Measurements from ENCODE around the gene GPC6. TPM values are rescaled to one million over a fixed set of nuclear protein-coding genes. Genes with fewer than 3 reads are reported as not detected.

The GPC6 gene
- total RNA-seq, 1 donor from 2014 or later = 63.0 TPM

DNA sequence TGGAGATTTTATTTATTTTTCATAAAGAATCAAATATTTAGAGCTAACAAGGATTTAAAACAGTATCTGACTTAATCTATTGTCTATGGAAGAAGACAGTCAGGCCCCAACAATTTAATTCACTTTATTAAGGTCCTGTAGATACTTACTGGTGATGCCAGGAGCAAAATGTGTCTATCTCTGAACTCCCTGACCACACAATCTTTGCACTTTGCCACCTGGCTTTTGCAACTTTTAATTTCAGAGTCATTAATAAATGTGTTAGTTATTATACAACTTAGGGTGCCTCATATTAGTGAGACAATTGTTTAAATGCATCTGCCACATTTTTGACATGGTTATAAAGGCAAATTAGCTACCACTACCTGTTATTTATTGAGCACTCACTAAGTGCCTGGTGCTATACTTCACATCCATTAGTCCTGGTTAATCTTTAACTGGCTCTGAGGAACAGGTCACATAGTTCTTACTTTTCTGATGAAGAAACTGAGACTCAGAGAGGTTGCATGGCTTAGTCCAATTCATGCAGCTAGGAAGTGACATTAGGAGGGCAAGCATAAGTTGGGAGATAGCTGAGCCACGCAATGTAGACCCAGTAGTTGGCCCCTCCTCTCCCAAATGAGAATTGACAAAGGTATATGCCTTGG, 955.0 kb downstream of the GPC6 start:
- Mint-ChIP-seq H3K27me3 (ENCODE audit: low read depth, unreplicated experiment) (no peaks in the 10 kb centered on the region), H3K9me3 (ENCODE audit: unreplicated experiment) (no peaks in the 10 kb centered on the region), H3K4me3 (ENCODE audit: unreplicated experiment) (no peak overlapping the region), H3K27ac (ENCODE audit: unreplicated experiment) (no peak overlapping the region), H3K36me3 (ENCODE audit: low read depth, unreplicated experiment) (no peaks in the 10 kb centered on the region), H3K4me1 (ENCODE audit: low read depth, unreplicated experiment) (peaks cover 4% of the 10 kb centered on the region)
- TF ChIP-seq, protein P1, sequence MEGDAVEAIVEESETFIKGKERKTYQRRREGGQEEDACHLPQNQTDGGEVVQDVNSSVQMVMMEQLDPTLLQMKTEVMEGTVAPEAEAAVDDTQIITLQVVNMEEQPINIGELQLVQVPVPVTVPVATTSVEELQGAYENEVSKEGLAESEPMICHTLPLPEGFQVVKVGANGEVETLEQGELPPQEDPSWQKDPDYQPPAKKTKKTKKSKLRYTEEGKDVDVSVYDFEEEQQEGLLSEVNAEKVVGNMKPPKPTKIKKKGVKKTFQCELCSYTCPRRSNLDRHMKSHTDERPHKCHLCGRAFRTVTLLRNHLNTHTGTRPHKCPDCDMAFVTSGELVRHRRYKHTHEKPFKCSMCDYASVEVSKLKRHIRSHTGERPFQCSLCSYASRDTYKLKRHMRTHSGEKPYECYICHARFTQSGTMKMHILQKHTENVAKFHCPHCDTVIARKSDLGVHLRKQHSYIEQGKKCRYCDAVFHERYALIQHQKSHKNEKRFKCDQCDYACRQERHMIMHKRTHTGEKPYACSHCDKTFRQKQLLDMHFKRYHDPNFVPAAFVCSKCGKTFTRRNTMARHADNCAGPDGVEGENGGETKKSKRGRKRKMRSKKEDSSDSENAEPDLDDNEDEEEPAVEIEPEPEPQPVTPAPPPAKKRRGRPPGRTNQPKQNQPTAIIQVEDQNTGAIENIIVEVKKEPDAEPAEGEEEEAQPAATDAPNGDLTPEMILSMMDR (IDR thresholded peaks at IDR 0.05; ENCODE audit: insufficient read depth, low read depth, low read length) = no peak
- TF ChIP-seq EZH2 (IDR thresholded peaks at IDR 0.05; ENCODE audit: insufficient read depth, low read length) = no peak
- Histone ChIP-seq H3K9me3 (ENCODE audit: insufficient read depth, low read depth, low read length) (no peaks in the 10 kb centered on the region), H3K27me3 (ENCODE audit: insufficient read depth, low read length) (no peaks in the 10 kb centered on the region), H3K9ac (ENCODE audit: low read length) (no peak overlapping the region), H3K4me3 (ENCODE audit: insufficient read depth, low read depth, low read length) (no peak overlapping the region), H2AFZ (ENCODE audit: low read depth, low read length) (no peak overlapping the region), H4K20me1 (ENCODE audit: insufficient read depth, low read length) (no peaks in the 10 kb centered on the region), H3K4me1 (ENCODE audit: insufficient read depth, low read length) (no peaks in the 10 kb centered on the region), H3K27ac (ENCODE audit: low read depth, low read length) (no peak overlapping the region), H3K36me3 (ENCODE audit: insufficient read depth, low read length) (no peaks in the 10 kb centered on the region), H3K79me2 (ENCODE audit: insufficient read depth, low read length) (no peaks in the 10 kb centered on the region), H3K4me2 (ENCODE audit: low read length) (no peak overlapping the region)
- FAIRE-seq (no peak), DNase-seq (ENCODE audit: low read depth) (no peak)

DNA sequence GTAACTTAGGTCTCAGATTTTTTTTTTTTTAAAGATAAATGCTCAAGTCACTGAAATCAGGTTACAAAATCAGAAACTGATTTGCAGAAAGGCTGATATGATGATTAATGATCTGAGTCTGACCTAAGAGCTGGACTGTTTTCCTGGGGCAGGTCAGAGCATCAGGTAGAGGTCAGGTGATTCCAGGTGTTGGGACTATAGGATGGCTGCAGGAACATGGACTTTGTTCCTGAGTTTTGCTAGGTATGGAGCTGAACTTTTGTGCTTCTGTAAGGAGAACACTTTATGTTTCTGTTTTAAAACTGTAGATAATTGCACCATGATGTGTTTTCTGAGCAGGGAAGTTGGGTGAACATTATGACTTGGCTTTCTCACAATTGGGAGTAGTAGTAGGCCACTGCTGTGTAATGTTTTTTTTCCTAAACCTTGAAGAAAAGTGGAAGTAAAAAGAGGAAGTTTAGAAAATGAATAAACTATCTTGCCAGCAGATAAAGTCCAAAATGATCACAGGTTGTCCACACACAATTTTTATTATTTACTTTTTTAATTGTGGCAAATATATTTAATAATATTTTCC, 955.7 kb downstream of the GPC6 start:
- H3K4me1 ChIP-seq (ENCODE audit: insufficient read depth, low read length) = no peaks in the 10 kb centered on the region
- no peaks in the 10 kb centered on the region for H3K36me3 ChIP-seq (ENCODE audit: insufficient read depth, low read length)
- DNase-seq (ENCODE audit: low read depth) (no peak), FAIRE-seq (no peak)
- H3K27ac ChIP-seq (ENCODE audit: low read depth, low read length) = no peak overlapping the region
- H3K9ac ChIP-seq (ENCODE audit: low read length) = no peak overlapping the region
- no peaks in the 10 kb centered on the region for H3K79me2 ChIP-seq (ENCODE audit: insufficient read depth, low read length)
- no peaks in the 10 kb centered on the region for H3K27me3 Mint-ChIP-seq (ENCODE audit: low read depth, unreplicated experiment)
- no peak for TF ChIP-seq EZH2 (IDR thresholded peaks at IDR 0.05; ENCODE audit: insufficient read depth, low read length)
- TF ChIP-seq, protein P1 (IDR thresholded peaks at IDR 0.05; ENCODE audit: insufficient read depth, low read depth, low read length) = no peak
- H3K27me3 ChIP-seq (ENCODE audit: insufficient read depth, low read length) = no peaks in the 10 kb centered on the region
- H2AFZ ChIP-seq (ENCODE audit: low read depth, low read length) = no peak overlapping the region
- H3K4me2 ChIP-seq (ENCODE audit: low read length) = no peak overlapping the region
- H3K27ac Mint-ChIP-seq (ENCODE audit: unreplicated experiment) = no peak overlapping the region
- H3K4me3 Mint-ChIP-seq (ENCODE audit: unreplicated experiment) = no peak overlapping the region
- H4K20me1 ChIP-seq (ENCODE audit: insufficient read depth, low read length) = no peaks in the 10 kb centered on the region
- no peak overlapping the region for H3K4me3 ChIP-seq (ENCODE audit: insufficient read depth, low read depth, low read length)
- H3K9me3 Mint-ChIP-seq (ENCODE audit: unreplicated experiment) = no peaks in the 10 kb centered on the region
- peaks cover 4% of the 10 kb centered on the region for H3K4me1 Mint-ChIP-seq (ENCODE audit: low read depth, unreplicated experiment)
- no peaks in the 10 kb centered on the region for H3K36me3 Mint-ChIP-seq (ENCODE audit: low read depth, unreplicated experiment)
- H3K9me3 ChIP-seq (ENCODE audit: insufficient read depth, low read depth, low read length) = no peaks in the 10 kb centered on the region

DNA sequence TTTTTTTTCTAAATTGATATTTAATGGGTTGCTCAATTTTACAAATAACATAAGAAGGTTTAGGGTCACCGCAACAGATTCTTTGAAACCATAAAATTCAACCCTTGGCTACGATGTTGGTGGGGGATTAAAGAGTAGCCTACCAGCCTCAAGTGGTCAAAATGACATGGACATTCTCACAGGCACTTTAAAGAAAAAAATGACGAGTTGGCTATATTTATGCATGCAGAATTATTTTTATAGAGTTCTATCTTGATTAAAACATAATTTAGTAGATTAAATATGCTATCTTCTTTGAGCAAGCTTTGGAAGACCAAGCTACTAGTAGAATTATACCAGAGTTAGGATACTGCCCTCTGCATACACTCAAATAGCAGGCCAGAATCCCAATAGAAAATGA, 959.9 kb downstream of the GPC6 start:
- no peak overlapping the region for H3K27ac Mint-ChIP-seq (ENCODE audit: unreplicated experiment)
- H3K36me3 Mint-ChIP-seq (ENCODE audit: low read depth, unreplicated experiment) = no peaks in the 10 kb centered on the region
- TF ChIP-seq, protein P1 (IDR thresholded peaks at IDR 0.05; ENCODE audit: insufficient read depth, low read depth, low read length) = no peak
- no peak for TF ChIP-seq EZH2 (IDR thresholded peaks at IDR 0.05; ENCODE audit: insufficient read depth, low read length)
- H3K4me1 Mint-ChIP-seq (ENCODE audit: low read depth, unreplicated experiment) = peaks cover 5% of the 10 kb centered on the region
- Histone ChIP-seq H3K4me3 (ENCODE audit: insufficient read depth, low read depth, low read length) (no peak overlapping the region), H3K27me3 (ENCODE audit: insufficient read depth, low read length) (no peaks in the 10 kb centered on the region), H3K4me2 (ENCODE audit: low read length) (no peak overlapping the region), H2AFZ (ENCODE audit: low read depth, low read length) (no peak overlapping the region), H3K36me3 (ENCODE audit: insufficient read depth, low read length) (no peaks in the 10 kb centered on the region), H3K4me1 (ENCODE audit: insufficient read depth, low read length) (no peaks in the 10 kb centered on the region), H3K9ac (ENCODE audit: low read length) (no peak overlapping the region), H3K79me2 (ENCODE audit: insufficient read depth, low read length) (no peaks in the 10 kb centered on the region), H3K9me3 (ENCODE audit: insufficient read depth, low read depth, low read length) (no peaks in the 10 kb centered on the region), H3K27ac (ENCODE audit: low read depth, low read length) (no peak overlapping the region), H4K20me1 (ENCODE audit: insufficient read depth, low read length) (no peaks in the 10 kb centered on the region)
- DNase-seq (ENCODE audit: low read depth) (no peak), FAIRE-seq (no peak)
- H3K4me3 Mint-ChIP-seq (ENCODE audit: unreplicated experiment) = no peak overlapping the region
- H3K27me3 Mint-ChIP-seq (ENCODE audit: low read depth, unreplicated experiment) = no peaks in the 10 kb centered on the region
- peaks cover 1% of the 10 kb centered on the region for H3K9me3 Mint-ChIP-seq (ENCODE audit: unreplicated experiment)

Data from astrocyte (in vitro differentiated cells and primary cell).